ENCODE data around the gene DLGAP5.

Gene DLGAP5

GRCh38 chr14:55201219-55202101 is 10.1 kb upstream of the DLGAP5 start:
- no peak for DNase-seq
- H3K4me3 Mint-ChIP-seq, result no peak overlapping the region
- no peaks in the 10 kb centered on the region for H3K36me3 Mint-ChIP-seq
- H3K4me1 Mint-ChIP-seq, result no peaks in the 10 kb centered on the region
- no peaks in the 10 kb centered on the region for H3K9me3 Mint-ChIP-seq
- peaks cover 44% of the 10 kb centered on the region for H3K27me3 Mint-ChIP-seq
- no peak overlapping the region for H3K27ac Mint-ChIP-seq
- CTCF ChIA-PET, result interaction anchor here (0.8 to 1.0 kb wide), 3 partner anchors 9 to 11 kb away, joined by 3 to 4 read pairs (median 4); no protein-coding TSS in a partner anchor

GRCh38 chr14:55200651-55201050 is 9.3 kb upstream of the DLGAP5 start:
- Mint-ChIP-seq H3K4me1 (no peaks in the 10 kb centered on the region), H3K27me3 (peaks cover 41% of the 10 kb centered on the region), H3K36me3 (no peaks in the 10 kb centered on the region), H3K9me3 (no peaks in the 10 kb centered on the region), H3K4me3 (no peak overlapping the region), H3K27ac (no peak overlapping the region)
- no peak for DNase-seq
- CTCF ChIA-PET, result interaction anchor here (0.8 kb wide), 1 partner anchor 11 kb away, joined by 4 read pairs; no protein-coding TSS in a partner anchor

- Mint-ChIP-seq H3K27ac (no peak overlapping the region), H3K4me1 (no peaks in the 10 kb centered on the region), H3K27me3 (peaks cover 41% of the 10 kb centered on the region), H3K36me3 (no peaks in the 10 kb centered on the region), H3K9me3 (no peaks in the 10 kb centered on the region), H3K4me3 (no peak overlapping the region)
- CTCF ChIA-PET, result no interaction called here
- no peak for DNase-seq
These were observed 7.4 kb upstream of the DLGAP5 start for GRCh38 chr14:55198749-55199148.

GRCh38 chr14:55194656-55195355 is 3.4 kb upstream of the DLGAP5 start:
- H3K4me3 Mint-ChIP-seq, result no peak overlapping the region
- CTCF ChIA-PET, result interaction anchor here (0.8 kb wide), 1 partner anchor 76 kb away, joined by 3 read pairs; no protein-coding TSS in a partner anchor
- peaks cover 24% of the 10 kb centered on the region for H3K4me1 Mint-ChIP-seq
- H3K36me3 Mint-ChIP-seq, result peaks cover 7% of the 10 kb centered on the region
- no peaks in the 10 kb centered on the region for H3K9me3 Mint-ChIP-seq
- peaks cover 22% of the 10 kb centered on the region for H3K27me3 Mint-ChIP-seq
- no peak for DNase-seq
- H3K27ac Mint-ChIP-seq, result no peak overlapping the region

GRCh38 chr14:55192054-55192621 is 753 bp upstream of the DLGAP5 start:
- CTCF ChIA-PET, result interaction anchor here (0.7 to 1.3 kb wide), 2 partner anchors 10 to 385 kb away, joined by 3 to 4 read pairs; no protein-coding TSS in a partner anchor
- H3K27ac Mint-ChIP-seq, result peak overlapping the region; percentile 1
- peaks cover 26% of the 10 kb centered on the region for H3K36me3 Mint-ChIP-seq
- H3K9me3 Mint-ChIP-seq, result no peaks in the 10 kb centered on the region
- peak overlapping the region; percentile 99 for H3K4me3 Mint-ChIP-seq
- peaks cover 9% of the 10 kb centered on the region for H3K27me3 Mint-ChIP-seq
- DNase-seq, result no peak
- peaks cover 44% of the 10 kb centered on the region for H3K4me1 Mint-ChIP-seq

GRCh38 chr14:55190906-55191202 is 531 bp downstream of the DLGAP5 start:
- Mint-ChIP-seq H3K9me3 (no peaks in the 10 kb centered on the region), H3K4me1 (peaks cover 46% of the 10 kb centered on the region), H3K27ac (peak overlapping the region; percentile 93), H3K27me3 (peaks cover 5% of the 10 kb centered on the region), H3K36me3 (peaks cover 33% of the 10 kb centered on the region), H3K4me3 (peak overlapping the region; percentile 99)
- no peak for DNase-seq
- CTCF ChIA-PET, result interaction anchor here (0.9 to 1.1 kb wide), 3 partner anchors 140 to 624 kb away, joined by 3 to 5 read pairs (median 4); partner anchors contain the start of genes MAPK1IP1L and SAMD4A

- no peak for DNase-seq
- peaks cover 39% of the 10 kb centered on the region for H3K36me3 Mint-ChIP-seq
- CTCF ChIA-PET, result interaction anchor here (1.0 kb wide), 1 partner anchor 166 kb away, joined by 3 read pairs; no protein-coding TSS in a partner anchor
- peak overlapping the region; percentile 99 for H3K4me3 Mint-ChIP-seq
- peaks cover 46% of the 10 kb centered on the region for H3K4me1 Mint-ChIP-seq
- no peaks in the 10 kb centered on the region for H3K9me3 Mint-ChIP-seq
- no peak overlapping the region for H3K27ac Mint-ChIP-seq
- no peaks in the 10 kb centered on the region for H3K27me3 Mint-ChIP-seq
These were observed 2.6 kb downstream of the DLGAP5 start for GRCh38 chr14:55188686-55189295.

GRCh38 chr14:55180434-55180833 is 11.0 kb downstream of the DLGAP5 start:
- Mint-ChIP-seq H3K27me3 (no peaks in the 10 kb centered on the region), H3K4me3 (no peak overlapping the region), H3K36me3 (peaks cover 55% of the 10 kb centered on the region), H3K9me3 (no peaks in the 10 kb centered on the region), H3K4me1 (peaks cover 6% of the 10 kb centered on the region), H3K27ac (peak overlapping the region; percentile 52)
- CTCF ChIA-PET, result interaction anchor here (1.2 kb wide), 1 partner anchor 9 kb away, joined by 3 read pairs; no protein-coding TSS in a partner anchor
- no peak for DNase-seq

GRCh38 chr14:55180006-55180405 is 11.4 kb downstream of the DLGAP5 start:
- no peak overlapping the region for H3K27ac Mint-ChIP-seq
- CTCF ChIA-PET, result interaction anchor here (1.2 kb wide), 1 partner anchor 9 kb away, joined by 3 read pairs; no protein-coding TSS in a partner anchor
- no peak overlapping the region for H3K4me3 Mint-ChIP-seq
- no peaks in the 10 kb centered on the region for H3K27me3 Mint-ChIP-seq
- H3K36me3 Mint-ChIP-seq, result peaks cover 55% of the 10 kb centered on the region
- H3K9me3 Mint-ChIP-seq, result no peaks in the 10 kb centered on the region
- H3K4me1 Mint-ChIP-seq, result peaks cover 6% of the 10 kb centered on the region
- DNase-seq, result no peak

GRCh38 chr14:55170526-55170925 is 20.9 kb downstream of the DLGAP5 start:
- CTCF ChIA-PET, result no interaction called here
- Mint-ChIP-seq H3K4me3 (no peak overlapping the region), H3K27ac (no peak overlapping the region), H3K9me3 (no peaks in the 10 kb centered on the region), H3K27me3 (no peaks in the 10 kb centered on the region), H3K36me3 (peaks cover 46% of the 10 kb centered on the region), H3K4me1 (no peaks in the 10 kb centered on the region)
- no peak for DNase-seq

GRCh38 chr14:55160989-55161388 is 30.4 kb downstream of the DLGAP5 start:
- no peaks in the 10 kb centered on the region for H3K9me3 Mint-ChIP-seq
- H3K36me3 Mint-ChIP-seq, result peaks cover 56% of the 10 kb centered on the region
- no peak overlapping the region for H3K27ac Mint-ChIP-seq

GRCh38 chr14:55158412-55158811 is 33.0 kb downstream of the DLGAP5 start:
- Mint-ChIP-seq H3K36me3 (peaks cover 61% of the 10 kb centered on the region), H3K9me3 (no peaks in the 10 kb centered on the region), H3K27ac (peak overlapping the region; percentile 33), H3K4me1 (peaks cover 7% of the 10 kb centered on the region), H3K27me3 (no peaks in the 10 kb centered on the region), H3K4me3 (no peak overlapping the region)
- no peak for DNase-seq
- CTCF ChIA-PET, result interaction anchor here (0.8 to 3.1 kb wide), 4 partner anchors 40 to 70 kb away, joined by 3 to 35 read pairs (median 6); no protein-coding TSS in a partner anchor

More at GRCh38 chr14:55160989-55161388, 30.4 kb downstream of the DLGAP5 start:
- CTCF ChIA-PET, result interaction anchor here (0.6 to 3.1 kb wide), 13 partner anchors 19 to 249 kb away, joined by 3 to 35 read pairs (median 3); no protein-coding TSS in a partner anchor
- Mint-ChIP-seq H3K27me3 (no peaks in the 10 kb centered on the region), H3K4me1 (peaks cover 15% of the 10 kb centered on the region), H3K4me3 (no peak overlapping the region)
- no peak for DNase-seq

GRCh38 chr14:55157080-55157479 is 34.3 kb downstream of the DLGAP5 start:
- H3K27ac Mint-ChIP-seq, result no peak overlapping the region
- no peaks in the 10 kb centered on the region for H3K9me3 Mint-ChIP-seq
- H3K4me1 Mint-ChIP-seq, result peaks cover 7% of the 10 kb centered on the region
- H3K27me3 Mint-ChIP-seq, result no peaks in the 10 kb centered on the region
- H3K4me3 Mint-ChIP-seq, result no peak overlapping the region
- peaks cover 59% of the 10 kb centered on the region for H3K36me3 Mint-ChIP-seq
- DNase-seq, result no peak
- CTCF ChIA-PET, result interaction anchor here (1.6 to 1.8 kb wide), 2 partner anchors 67 to 70 kb away, joined by 5 to 8 read pairs; no protein-coding TSS in a partner anchor
